IPS DF 19.7 (cell line): Measurements from ENCODE around the gene AGMO.

Experiments used
- DNase-seq: peaks from one replicate; pipeline ENCODE4 v3.0.0-alpha.2; 2013; ENCODE audit warnings: low read depth, low spot score

The AGMO gene

DNA sequence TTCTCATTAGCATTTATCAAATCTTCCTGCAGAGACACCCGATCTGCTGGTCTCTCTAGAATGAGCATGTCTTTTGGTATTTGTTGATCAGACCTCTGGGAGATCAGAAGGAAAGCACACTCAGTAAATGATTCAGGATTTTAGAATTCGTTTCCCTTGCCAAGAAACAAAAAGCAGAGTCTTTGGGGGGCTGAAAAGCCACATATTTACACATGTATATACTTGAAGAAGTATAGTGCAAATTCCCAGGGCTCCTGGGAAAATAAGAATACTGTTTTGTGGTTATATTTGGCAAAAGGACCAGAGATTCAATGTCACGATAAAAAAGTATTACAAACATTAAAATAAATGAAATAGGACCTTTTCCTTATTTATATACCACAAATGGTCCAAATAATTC, 100.2 kb downstream of the AGMO start:
- DNase-seq: no peak

DNA sequence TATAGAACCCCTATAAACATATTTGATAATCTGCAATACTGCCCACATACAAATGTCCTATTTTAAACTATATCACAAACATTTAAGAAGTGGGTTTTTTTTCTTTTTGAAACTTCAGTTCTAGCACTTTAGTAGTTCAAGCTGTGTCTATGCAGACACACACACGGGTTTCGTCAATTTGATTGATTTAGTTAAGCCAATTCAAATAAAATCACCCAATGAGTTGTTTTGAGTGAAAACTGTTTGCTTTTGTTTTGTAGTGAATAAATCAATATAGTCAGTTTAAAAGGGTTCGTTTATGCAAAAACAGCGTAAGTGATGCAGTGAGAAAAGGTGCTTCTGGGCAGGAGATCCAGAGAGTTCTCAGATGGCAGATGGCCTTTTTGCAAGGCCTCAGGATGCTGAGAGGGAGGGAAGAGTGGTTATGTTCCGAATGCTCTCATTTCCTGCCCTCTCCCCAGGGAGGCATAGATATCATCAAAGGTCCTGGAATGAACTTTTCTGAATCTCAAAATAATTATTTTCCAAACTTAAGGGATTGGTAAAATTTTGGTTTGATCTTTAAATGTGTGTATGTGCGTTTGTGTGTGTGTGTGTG, 102.7 kb downstream of the AGMO start:
- DNase-seq: no peak

DNA sequence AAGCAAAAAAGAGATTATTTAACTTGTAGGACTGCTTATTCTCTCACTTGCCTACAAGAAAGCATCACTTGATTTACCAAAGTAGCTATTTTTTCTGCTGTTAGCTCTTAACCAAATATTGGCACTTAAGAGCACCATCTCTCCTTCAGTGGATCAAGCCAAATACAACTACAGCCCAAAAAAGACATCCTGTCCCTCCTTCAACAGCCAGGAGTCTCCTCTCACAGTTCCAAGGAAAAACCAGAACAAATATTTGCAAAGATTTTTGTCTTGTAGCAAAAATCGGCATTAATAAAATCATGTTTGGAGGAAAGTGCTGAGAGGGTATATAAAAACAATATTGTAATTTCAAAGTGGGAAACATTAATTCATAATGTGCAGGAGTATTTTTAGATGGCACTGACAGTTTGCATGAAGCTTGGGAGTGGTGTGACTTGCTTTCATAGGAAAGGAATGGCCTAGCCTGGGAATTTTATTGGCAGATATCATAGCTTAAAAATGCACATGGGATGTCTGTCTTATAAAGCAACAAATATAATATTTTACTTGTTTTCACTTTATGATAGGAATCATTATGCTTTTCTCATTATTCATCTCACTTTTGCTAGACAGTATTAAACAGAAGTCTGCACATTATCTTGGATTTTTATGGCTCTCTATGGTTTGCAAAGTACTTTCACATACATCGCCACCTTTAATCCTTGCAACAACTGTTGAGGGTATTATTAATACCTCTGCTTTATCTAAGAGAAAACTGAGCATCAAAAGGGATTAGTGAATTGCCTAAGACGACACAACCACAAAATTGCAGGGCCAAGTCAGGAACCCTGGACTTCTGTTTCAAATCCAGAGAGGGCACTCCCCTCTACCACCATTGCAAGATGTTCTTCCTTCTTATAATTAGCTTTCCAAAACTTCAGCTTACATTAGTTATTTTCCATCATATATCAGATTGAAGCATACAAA, 103.5 kb downstream of the AGMO start:
- no peak for DNase-seq

DNA sequence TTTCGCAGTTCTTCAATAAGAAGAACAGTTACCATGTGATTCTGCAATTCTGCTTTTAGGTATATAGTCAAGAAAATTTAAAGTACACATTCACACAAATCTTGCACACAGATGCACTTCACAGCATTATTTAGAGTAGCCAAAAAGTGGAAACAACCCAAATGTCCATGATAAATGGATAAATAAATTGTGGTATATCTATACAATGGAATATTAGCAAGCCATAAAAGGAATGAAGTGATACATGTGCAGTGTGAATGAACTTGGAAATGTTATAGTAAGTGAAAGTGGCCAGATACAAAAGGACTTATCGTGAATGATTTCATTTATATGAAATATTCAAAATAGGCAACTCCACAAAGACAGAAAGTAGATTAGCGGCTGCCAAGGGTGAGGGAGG, 109.1 kb downstream of the AGMO start:
- no peak for DNase-seq

GRCh38 chr7:15446722-15447121, 115.1 kb downstream of the AGMO start:
- no peak for DNase-seq

DNA sequence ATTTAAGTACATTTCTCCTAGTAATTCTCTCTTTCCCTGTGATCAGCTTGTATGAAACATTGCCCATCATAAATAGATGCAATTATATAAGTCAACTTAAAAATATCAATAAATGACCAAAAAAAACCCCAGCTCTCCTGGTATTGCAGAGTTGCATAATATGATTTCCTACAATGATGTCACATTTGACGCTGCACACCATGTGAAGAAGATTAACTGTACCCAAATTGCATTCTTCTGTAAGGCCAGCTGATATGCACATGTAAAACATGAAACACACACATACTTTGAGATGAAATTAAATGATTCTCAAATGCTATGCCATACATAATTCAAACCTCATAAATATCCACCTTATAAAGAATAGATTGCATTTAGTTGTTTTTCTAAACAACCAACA, 115.5 kb downstream of the AGMO start:
- no peak for DNase-seq

DNA sequence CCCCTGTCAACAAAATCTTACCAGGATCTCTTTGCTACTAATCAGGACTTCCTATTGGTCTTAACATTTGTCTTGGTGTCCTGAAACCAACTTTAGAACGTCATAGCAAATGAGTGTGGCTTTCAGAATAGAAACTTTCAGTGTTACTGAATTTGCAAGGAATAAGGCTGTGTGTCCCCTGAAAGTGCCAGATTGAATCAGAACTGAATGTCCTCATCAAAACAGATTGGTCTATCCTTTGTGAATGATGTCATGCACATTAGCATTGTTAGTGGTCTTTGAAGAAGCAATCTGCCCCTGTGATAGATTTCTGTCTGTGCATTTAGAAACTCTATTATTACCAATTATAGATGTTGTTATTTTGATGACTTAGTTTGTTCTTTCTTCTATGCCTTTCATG, 119.9 kb downstream of the AGMO start:
- no peak for DNase-seq

DNA sequence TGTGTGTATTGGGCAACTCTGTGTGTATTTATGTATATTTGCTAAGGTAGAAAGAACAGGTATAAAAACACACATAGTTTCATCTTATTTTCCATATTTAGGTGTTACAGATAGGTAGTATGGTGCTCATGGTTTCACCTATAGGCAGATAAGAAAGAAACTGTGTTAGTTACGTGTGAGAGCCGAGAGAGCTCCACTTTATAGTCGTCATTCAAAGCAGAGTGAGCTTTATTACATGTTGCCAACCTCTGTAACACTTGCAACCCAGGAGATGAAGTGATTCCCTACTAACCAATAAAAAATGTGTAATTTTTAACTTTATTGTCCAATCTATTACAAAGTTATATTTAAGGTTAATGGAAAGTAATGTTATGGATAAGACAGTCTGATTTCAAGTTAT, 121.3 kb downstream of the AGMO start:
- no peak for DNase-seq

GRCh38 chr7:15439853-15440252, 122.0 kb downstream of the AGMO start:
- no peak for DNase-seq

DNA sequence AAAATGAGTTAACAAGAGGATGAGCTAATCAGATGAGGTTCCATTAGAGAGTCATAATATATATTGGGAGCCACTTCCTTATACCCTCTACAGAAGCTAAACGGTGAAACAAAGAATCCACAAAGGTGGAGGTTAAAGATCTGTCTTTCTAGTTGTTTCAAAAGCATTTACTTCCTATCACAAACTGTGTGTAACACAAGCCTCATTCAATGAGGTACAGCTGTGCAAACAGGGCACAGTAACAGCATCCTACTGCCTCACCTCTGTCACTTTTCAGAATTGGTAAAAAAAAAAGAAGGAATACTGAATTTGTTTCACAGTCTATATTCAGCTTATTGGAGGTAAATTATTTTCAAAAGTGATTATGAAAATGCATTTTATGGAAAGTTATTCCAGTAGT, 128.7 kb downstream of the AGMO start:
- DNase-seq: no peak

GRCh38 chr7:15430911-15431310, 130.9 kb downstream of the AGMO start:
- no peak for DNase-seq

DNA sequence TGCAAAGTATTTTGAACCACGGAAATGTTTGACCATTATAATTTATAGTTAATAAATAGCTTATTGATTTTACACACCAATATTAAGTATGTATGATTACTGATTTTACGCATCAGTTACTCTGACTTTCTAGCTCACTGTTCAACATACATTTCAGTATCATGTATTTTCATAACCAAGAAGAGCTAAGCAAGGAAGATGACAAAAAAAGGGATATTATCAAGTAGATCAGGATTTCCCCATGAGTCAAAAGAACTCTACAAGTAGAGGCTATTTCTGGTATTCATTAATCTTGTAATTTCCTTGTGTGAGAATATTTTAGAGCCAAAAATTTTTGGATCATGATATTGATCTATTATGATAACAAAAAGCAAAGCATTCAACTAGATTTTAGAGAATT, 131.6 kb downstream of the AGMO start:
- no peak for DNase-seq

DNA sequence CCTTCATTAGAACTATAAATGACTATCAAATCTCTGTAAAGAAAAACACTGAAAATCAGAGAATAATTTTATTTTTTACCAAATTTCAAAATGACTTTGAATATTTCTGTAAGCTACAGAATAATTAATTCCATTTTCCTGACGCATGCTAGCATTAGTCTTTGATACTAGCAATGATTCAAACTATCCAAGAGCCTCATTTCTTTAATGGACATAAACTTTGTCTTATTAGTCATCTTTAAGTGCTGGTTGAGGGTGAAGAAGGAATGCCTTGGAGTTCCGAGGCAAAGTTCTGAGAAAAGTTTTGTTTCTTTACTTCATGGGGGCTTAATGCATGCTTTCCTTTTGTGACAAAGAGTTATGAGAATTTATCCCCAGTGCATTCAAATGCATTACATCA, 137.3 kb downstream of the AGMO start:
- DNase-seq: no peak

DNA sequence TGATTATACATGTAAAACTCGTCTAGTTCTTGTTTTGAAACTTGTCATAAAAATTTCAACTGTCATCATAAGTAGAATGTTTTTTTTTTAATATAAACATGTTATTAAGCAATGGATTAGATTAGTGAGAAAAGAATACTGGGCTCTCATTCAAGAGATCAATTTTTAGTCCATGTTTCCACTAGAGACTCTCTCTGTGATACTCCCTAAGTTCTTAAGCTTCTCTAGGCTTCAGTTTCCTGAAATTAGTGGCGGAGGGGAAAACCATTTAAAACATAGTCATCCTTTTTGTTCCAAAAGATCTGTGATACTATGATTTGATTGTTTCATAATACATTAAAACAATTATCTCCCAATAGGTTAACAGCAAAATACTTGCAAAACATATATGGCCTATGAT, 142.2 kb downstream of the AGMO start:
- DNase-seq: no peak

- DNase-seq: no peak
Observed at GRCh38 chr7:15418264-15418663, 143.6 kb downstream of the AGMO start.

DNA sequence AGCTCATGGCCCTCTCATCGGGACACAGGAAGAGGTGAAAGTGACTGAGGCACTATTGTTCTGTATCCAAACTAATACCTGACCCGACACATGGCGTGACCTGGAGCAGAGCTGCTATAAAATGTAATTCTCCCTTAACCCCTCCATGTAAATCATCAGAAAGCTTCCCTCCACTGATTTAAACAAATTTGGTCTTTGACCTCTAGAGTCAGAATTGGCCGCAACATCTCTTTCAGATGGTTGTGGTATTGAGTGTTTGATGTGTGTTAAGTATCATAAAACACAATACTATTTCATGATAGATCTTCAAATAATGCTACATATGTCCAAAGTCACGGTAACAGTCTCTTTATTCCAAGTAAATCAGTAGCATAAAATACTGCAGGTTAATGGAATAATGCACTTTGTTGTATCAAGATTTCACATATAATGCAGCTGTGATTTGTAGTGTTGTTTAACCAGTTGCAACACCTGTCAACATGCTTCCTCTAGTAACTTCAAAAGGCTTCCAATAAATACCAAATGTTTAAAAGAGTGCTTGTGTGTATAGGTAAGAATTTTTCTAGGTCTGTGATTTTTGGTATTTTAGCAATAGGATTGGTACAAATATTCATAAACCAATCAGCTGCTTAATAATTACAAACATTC, 144.3 kb downstream of the AGMO start:
- no peak for DNase-seq

GRCh38 chr7:15411019-15411418, 150.8 kb downstream of the AGMO start:
- DNase-seq: no peak

- DNase-seq: no peak
Observed at GRCh38 chr7:15407910-15408309, 153.9 kb downstream of the AGMO start.

GRCh38 chr7:15403751-15404150, 158.1 kb downstream of the AGMO start:
- no peak for DNase-seq

- no peak for DNase-seq
Observed at GRCh38 chr7:15403315-15403714, 158.5 kb downstream of the AGMO start.

GRCh38 chr7:15402436-15403136, 159.2 kb downstream of the AGMO start:
- DNase-seq: no peak

GRCh38 chr7:15400440-15400839, 161.4 kb downstream of the AGMO start:
- no peak for DNase-seq
